GM19468 (cell line): ENCODE measurements around the gene MRPL24.

Source experiments
- ATAC-seq: cut with Tn5 transposase; IDR thresholded peaks from one replicate; pipeline ENCODE4 v1.9.1; 2021; ENCODE audit warnings: mild to moderate bottlenecking, moderate library complexity, moderate number of reproducible peaks; ENCODE audit not compliant: unreplicated experiment; ENCODE audit errors: extremely low read depth

MRPL24 gene

GRCh38 chr1:156744786-156745419, 4.0 kb upstream of the MRPL24 start:
- ATAC-seq: no peak

GRCh38 chr1:156744344-156744743, 3.5 kb upstream of the MRPL24 start:
- no peak for ATAC-seq

DNA sequence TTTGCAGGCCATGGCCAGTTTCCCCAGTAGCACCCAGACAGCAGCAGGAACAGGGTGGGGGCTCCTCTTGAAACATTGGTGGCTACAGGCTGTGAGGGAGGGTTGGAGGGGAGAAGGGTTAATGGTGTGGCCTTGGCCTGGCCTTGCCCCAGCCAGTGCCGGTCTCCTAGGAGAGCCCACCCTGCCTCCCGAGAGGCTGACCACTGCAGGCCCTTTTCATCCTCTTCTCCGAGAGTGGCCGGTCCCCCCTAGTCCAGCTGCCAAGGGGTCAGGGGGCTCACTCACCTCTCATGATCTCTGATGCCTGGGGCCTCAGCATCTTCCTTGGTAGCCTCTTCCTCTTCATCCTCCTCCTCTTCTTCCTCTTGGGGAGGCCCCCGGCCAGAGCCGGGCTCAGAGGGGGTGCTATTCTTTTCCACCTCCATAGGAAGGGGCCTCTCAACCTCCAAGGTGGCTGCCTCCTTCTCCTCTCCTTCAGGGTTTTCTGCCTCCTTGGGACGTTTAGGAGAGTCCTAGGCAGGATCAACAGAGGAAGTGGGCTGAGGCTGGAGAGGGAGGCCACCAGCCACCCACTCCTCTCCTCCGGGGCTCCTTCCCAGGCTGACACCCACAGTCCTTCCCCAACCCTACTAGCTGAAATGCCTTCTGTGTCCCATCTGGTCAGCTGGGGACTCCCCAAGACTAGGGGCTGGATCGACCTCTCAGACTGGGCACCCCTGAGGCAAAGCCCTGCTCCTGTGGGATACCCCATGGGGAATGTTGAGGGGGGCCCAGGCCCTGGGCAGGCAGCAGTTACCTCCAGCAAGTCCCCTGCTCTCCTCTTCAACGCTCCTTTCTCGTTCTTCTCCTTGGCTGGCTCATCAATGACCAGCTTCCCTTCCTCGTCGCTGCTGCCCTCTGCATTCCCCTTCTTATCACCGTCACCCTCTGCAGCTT, 2.7 kb upstream of the MRPL24 start:
- ATAC-seq: no peak

GRCh38 chr1:156742801-156743200, 1.9 kb upstream of the MRPL24 start:
- no peak for ATAC-seq

- no peak for ATAC-seq
Observed at GRCh38 chr1:156742017-156742416, 1.1 kb upstream of the MRPL24 start.

DNA sequence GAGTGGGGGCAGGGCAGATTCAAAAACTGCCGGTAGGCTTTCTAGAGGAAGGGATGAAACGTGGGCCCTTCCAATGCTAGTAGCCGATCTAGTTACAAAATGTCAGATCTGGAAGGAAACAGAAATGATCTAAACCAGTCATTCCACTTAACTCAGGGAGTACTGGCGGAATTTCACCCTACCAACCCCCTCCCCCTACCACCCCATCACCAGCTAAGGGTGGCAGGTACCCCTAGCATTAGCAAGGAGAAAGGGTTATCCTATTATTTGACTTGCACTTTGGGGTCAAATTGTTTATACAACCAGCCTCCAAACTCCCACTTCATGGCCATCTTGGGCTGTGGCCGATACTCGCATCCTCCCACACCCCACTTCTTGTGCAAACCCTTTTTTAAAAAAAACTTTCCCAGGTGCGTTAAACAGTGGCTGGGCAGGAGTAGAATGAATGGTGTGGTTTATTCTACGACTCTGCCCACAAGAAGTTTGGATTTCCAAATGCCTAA, 644 bp upstream of the MRPL24 start:
- ATAC-seq: no peak

- no peak for ATAC-seq
Observed at GRCh38 chr1:156740237-156740740, 599 bp downstream of the MRPL24 start.

GRCh38 chr1:156738916-156739315, 2.0 kb downstream of the MRPL24 start:
- no peak for ATAC-seq

DNA sequence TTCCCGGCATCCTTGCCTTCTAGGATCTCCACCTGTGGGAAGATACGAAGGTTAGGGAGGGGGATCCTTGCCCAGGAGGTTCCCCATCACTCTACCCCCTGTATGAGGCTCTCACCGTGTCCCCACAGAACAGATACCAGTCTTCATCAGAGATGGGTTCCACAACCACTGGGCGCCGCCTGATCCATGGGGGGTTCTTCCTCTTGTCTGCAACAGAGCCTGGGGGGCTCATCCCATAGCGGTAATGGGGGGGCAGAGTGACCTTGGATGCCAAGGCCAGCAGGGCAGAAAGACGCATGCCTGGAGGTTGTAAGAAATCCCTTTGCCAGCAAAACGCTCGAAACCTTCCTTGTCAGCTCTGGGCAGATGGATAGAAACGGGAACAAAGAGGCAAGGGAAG, 2.5 kb downstream of the MRPL24 start:
- ATAC-seq: no peak

DNA sequence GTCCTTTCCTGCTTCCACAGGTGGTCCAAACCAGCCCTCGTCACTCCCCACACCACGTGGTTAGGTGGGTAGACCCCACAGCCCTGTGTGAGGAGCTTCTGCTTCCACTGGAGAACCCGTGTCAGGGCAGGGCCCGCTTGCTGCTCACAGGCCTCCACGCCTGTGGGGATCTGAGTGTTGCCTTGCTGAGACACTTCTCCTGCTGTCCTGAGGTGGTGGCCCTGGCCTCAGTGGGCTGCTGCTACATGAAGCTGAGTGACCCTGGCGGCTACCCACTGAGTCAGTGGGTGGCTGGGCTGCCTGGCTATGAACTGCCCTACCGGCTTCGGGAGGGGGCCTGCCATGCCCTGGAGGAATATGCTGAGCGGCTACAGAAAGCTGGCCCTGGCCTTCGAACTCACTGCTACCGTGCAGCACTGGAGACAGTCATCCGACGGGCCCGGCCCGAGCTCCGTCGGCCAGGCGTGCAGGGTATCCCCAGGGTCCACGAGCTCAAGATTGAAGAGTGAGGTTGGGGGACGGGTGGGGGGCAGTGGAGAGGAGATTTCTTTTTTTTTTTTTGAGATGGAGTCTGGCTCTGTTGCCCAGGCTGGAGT, 6.8 kb downstream of the MRPL24 start:
- no peak for ATAC-seq

DNA sequence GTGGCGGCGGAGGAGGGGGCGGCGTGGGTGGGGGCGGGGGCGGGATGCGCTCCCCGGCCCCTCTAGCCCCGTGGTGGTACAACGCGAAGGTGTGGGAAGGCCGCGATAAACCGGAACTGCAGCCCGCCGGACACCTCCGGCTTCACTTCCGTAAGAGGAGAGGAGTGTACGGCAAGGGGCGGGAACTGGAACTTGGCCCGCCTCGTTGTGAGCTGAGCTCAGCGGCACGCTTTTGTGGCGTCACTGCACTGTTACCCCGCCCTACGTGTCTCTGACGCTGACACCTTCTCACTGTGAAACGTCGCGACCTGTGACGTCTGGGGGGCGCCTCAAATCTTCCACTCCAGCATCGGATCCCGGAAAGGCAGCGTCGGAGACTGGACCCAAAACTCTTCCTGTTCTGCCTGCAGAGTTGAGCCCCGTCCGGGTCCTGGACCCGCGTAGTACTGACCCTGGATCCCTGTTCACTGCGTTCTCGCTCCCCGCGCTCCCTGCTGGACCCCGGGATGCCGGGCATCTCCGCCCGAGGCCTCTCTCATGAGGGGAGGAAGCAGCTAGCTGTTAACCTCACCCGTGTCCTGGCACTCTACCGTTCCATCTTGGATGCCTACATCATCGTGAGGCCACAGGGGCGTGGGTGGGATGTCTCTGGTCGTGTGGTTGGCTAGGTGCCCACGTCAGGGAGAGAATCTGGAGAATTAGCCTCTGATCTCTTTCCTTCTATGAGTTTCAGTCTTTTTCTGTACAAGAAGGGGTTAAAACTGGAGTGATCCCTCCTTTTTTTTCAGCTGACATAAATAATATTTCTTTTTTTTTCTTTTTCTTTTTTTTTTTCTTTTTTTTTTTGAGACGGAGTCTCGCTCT, 12.1 kb downstream of the MRPL24 start, which contains the start of gene ISG20L2:
ISG20L2 (minus strand) TSS at position 168 of the 864 bp plus-strand sequence. CDS start 1,114 bp downstream, outside the sequence.
- ATAC-seq: peak; percentile 77

DNA sequence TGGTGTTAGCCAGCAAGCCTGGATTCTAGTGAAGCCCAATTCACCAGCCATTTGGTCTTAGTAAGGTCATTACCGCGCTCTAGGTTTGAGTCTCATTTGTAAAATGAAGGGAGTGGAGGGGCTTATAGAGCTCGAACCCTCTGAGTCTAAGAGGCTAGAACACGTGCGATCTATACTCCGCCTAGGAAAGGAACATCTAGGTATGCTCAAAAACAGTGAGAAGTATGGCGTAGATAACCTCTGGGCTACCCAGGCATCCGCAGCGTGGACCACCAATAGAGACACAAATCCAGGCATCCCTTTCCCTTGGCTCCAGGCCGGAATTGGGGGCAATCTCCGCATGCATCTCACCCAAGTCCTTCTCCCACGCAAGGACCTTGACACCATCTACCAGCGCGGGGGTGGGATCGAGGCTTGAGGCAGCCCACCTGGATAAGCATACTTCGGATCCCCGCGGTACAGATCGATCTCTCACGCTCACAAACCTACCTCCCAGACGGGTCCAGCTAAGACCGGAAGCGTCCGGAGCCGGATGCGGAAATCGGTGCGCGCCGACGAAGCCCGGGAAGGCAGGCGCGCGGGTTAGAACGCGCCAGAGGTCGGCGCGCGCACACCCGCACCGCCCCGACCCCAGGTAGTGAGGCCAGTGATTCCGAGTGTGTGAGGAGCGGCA, 12.8 kb downstream of the MRPL24 start, which contains the start of gene METTL25B:
METTL25B (plus strand) TSS at position 544 of the 673 bp plus-strand sequence. CDS start 636 bp downstream, outside the sequence.
- ATAC-seq: peak; percentile 39

DNA sequence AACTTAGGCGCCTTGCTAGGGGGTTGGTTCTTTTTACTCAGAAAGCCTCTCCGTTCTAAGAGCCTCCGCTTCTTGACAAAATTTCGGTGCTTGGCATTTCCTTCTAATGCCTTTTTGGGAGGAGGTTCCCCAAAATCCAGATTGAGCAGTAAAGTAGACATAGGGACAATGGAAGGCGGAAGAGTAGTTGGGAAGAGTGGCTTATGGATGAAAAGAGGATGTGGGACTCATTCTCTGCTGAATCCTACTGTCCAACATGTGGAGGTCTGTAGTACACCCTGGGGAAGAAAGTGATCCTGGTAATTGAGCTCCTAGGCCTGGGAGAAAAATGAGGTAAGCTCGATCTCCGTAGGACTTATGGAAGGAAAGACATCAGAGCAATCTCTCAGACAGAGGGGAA, 13.4 kb downstream of the MRPL24 start:
- ATAC-seq: no peak

- ATAC-seq: no peak
Observed at GRCh38 chr1:156726549-156727226, 14.2 kb downstream of the MRPL24 start.

DNA sequence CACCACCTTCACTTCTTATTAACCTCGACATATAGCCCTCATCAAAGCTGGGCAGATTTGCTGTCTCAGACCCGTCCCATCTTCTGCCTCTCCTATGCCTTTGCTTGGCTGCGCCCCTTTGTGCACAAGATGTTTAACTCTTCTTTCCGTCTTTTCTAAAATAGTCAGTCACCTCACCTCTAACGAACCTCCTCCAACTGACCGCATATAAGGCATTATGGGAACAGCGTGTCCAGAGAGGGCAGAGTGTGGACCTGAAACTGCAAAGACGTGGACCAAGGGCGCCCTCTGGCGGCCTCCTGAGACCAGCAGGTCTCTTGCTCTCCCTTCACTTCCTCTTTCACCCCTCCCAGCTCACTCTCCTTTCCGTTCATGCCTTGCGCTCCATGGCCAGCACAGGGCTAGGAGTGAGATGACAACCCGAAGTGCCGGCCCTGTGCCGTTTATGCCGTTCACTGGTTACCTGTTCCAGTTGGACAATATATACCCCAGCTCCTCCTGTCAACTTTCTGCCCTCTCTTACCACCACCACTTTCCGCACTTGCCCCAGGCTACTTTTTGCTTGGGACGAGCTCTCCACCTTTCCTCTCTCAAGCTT, 15.1 kb downstream of the MRPL24 start:
- ATAC-seq: no peak

DNA sequence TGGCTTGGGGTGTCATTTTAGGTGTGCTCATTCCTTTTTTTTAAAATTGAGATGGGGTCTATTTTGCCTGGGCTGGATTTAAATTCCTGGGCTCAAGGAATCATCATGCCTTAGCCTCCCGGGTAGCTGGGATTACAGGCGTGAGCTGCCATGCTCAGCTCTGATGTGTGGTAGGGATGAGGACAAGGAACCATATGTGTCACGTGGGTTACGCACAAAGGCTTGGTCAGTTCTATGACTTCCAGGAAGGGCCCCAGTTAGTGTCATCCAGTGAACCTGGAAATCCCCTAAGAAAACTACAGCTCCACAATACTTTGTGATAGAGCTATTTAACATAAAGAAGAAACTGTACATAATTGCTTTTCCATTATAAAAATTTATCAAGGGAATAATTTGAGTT, 19.4 kb downstream of the MRPL24 start:
- no peak for ATAC-seq

DNA sequence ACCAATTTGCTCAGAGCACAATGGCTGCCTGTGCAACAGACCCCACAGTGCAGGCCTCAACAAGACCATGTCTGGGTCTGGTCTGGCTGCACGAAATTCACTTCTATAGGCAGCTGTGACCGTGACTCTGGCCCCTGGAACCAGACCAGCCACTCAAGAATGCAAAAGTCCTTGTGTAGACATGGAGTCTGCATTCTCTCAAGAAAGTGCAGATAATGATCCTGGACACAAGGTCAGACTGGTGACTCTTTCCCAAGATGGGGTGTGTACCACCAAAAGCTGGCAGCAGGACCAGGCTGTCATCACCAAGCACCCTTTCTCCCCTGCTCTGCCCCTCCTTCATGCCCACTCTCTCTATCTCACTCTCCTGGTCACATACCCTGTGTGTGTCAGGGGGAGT, 19.8 kb downstream of the MRPL24 start:
- ATAC-seq: no peak

GRCh38 chr1:156717351-156717750, 23.5 kb downstream of the MRPL24 start:
- no peak for ATAC-seq
